ENCODE results near the gene PTCRA.

Gene PTCRA

DNA sequence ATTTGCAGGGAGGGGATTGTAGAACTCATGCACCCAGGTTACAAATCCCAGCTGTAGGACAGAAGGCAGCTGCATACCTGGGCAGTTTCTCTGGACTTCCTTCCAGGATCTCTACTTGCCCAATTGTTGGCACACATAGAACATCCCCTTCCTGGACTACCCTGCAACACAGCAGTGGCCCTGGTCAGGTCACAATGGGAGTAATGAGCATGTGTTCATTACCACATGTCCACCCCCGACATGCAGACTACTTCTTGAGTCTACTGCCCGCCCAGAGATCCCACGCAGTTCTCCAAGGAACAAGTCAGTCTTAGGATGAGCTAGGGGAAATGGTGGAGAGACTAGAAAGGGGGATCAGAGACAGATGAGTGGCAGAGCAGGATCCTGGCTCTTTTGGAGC, 58.1 kb downstream of the PTCRA start:
- H3K4me3 ChIP-seq (ENCODE audit: low read depth, low read length), result no peak overlapping the region
- no peak for DNase-seq (ENCODE audit: low read depth)
- TF ChIP-seq, protein P1, sequence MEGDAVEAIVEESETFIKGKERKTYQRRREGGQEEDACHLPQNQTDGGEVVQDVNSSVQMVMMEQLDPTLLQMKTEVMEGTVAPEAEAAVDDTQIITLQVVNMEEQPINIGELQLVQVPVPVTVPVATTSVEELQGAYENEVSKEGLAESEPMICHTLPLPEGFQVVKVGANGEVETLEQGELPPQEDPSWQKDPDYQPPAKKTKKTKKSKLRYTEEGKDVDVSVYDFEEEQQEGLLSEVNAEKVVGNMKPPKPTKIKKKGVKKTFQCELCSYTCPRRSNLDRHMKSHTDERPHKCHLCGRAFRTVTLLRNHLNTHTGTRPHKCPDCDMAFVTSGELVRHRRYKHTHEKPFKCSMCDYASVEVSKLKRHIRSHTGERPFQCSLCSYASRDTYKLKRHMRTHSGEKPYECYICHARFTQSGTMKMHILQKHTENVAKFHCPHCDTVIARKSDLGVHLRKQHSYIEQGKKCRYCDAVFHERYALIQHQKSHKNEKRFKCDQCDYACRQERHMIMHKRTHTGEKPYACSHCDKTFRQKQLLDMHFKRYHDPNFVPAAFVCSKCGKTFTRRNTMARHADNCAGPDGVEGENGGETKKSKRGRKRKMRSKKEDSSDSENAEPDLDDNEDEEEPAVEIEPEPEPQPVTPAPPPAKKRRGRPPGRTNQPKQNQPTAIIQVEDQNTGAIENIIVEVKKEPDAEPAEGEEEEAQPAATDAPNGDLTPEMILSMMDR (IDR thresholded peaks at IDR 0.05; ENCODE audit: low read depth, low read length, missing control alignments), result no peak

DNA sequence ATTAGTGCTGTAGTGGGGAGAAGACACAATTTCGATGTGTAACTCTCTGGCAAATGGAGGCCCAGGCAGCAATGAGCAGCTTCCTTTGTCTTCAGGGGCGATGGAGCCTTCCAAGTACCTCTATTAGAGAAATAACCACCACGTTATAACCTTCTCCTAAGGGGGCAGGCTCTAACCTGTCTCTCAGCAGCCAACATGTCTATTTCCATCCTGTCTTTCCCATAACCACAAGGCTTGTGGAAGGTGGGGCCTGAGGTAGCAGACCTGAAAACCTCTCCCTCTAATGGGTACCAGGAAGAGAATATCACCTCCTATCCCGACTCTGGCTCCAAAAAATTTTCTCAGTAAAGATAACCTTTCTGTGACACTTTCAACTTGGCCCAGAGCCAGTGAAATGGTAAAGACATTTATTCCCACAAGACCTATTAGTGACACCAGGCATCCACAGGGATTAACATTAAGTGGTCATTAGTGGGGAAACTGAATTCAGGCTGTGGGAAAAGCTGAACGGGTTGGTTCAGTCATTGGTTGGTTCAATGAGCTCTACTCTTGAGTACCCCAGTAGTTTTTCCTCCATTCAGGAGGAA, 59.2 kb downstream of the PTCRA start:
- TF ChIP-seq, protein P1 (IDR thresholded peaks at IDR 0.05; ENCODE audit: low read depth, low read length, missing control alignments), result no peak
- H3K4me3 ChIP-seq (ENCODE audit: low read depth, low read length), result no peak overlapping the region
- no peak for DNase-seq (ENCODE audit: low read depth)
